ENCODE results near the gene NCAPD2.

Gene NCAPD2

DNA sequence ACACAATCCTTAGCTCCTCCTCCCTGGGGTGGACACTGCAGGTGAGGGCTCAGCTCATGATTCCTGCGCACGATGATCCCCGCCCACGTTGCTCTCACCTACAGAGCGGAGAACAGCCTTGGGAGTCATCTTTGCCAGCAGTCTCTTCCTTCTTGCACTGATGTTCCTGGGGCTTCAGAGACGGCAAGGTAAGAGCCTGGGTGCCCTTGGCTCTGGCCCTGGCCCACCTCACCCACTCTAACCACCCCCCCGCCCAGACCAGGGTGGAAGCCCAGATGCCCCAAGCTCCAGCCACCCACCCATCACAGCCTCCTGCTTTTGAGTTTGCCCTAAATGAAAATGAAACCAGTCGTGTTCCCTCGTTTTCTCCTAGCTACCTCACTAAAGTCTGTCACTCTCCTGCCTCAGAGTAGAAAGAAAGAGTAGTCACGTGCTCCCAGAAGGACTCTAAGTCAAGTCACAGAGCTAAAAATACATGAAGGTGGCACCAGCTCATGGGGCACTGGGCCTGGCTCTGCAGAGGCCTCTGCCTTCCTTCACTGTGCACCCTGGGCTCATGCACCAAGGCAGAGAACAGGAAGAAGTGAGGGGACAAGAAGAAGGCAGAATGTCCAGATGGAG lies 33.0 kb upstream of the NCAPD2 start:
- no peak overlapping the region; the same call in 1 of the 2 replicates for H3K4me3 ChIP-seq (ENCODE audit: low read depth, low read length)
- DNase-seq (ENCODE audit: low read depth), result no peak
- no peak for TF ChIP-seq CTCF (IDR thresholded peaks at IDR 0.05; ENCODE audit: low read depth, low read length, missing control alignments)

GRCh38 chr12:6461401-6462233 lies 32.3 kb upstream of the NCAPD2 start:
- TF ChIP-seq CTCF (IDR thresholded peaks at IDR 0.05; ENCODE audit: low read depth, low read length, missing control alignments), result no peak
- peak; percentile 94 for DNase-seq (ENCODE audit: low read depth)
- H3K4me3 ChIP-seq (ENCODE audit: low read depth, low read length), result no peak overlapping the region; the same call in 1 of the 2 replicates

DNA sequence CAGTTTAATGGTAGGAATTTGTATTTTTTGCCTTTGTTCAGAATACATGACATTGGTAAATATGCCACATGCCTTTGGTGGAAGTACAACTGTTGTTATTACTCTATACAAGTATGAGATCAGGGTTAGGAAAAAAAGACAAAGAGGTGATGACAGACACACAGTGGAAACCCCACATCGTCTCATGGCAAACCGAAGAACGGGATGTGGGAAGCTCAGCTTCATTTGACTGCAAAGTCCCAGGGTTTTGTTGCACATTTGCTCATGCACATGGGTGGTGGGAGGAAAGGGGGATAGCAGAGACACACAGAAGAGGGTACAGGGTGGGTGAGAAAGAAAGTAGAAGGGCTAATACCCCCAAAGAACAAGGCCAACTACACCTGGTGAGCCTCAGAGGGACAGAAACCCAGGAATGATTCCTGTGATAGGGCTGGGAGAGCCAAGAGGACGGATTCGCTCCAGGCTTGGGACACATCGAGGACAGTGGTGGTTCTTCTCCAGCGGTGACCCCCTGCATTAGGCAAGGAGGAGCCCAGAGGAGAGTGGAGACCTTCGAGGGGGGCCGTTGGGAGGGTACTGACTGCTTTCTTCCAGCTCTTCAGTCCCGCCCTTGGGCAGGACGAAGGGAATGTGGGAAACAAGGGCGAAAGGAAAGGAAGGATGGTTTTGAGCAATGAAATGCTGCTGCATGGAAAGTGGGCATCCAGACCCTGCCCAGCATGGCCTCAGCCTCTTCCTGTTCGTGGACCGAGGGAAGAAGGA lies 31.5 kb upstream of the NCAPD2 start:
- no peak overlapping the region for H3K4me3 ChIP-seq (ENCODE audit: low read depth, low read length)
- DNase-seq (ENCODE audit: low read depth), result no peak
- TF ChIP-seq CTCF (IDR thresholded peaks at IDR 0.05; ENCODE audit: low read depth, low read length, missing control alignments), result no peak

DNA sequence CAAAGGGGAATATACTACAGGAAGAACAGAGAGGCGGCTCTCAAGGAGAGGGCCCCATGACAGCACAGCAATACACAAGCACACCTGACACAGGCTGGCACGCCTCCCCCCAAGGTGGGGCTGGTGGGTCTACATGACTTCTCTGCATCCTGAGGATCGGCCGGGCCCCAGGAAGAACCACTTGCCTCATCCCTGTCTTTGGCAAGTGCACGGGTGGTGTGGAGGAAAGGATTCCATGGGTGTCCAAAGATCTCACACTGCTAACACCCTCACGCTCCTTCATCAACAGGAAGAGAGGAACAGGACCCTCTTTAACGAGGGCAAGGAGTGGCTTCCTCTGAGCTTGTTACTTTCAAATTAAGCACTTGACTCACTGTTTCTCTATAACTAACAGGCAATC lies 30.7 kb upstream of the NCAPD2 start:
- no peak for DNase-seq (ENCODE audit: low read depth)
- H3K4me3 ChIP-seq (ENCODE audit: low read depth, low read length), result no peak overlapping the region
- no peak for TF ChIP-seq CTCF (IDR thresholded peaks at IDR 0.05; ENCODE audit: low read depth, low read length, missing control alignments)

DNA sequence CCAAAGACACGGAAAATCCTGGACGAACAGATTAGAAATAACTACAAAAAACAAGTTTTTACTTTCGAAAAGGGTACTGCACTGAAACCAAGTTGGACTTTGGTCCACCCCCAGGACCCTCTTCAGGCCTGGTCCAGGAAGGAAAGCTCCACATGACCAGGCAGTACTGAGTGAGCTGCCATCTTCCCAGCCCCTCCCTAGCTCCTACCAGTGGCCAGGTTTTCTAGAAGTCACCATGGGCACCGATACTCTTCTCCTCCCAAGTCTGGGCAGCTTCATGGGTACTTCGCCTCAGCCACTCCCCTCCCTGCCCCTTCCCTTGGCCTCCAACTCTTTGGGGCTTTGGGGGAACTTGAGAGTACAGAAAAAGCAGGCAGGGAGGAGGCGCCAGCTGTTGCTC lies 30.0 kb upstream of the NCAPD2 start:
- DNase-seq (ENCODE audit: low read depth), result no peak
- no peak for TF ChIP-seq CTCF (IDR thresholded peaks at IDR 0.05; ENCODE audit: low read depth, low read length, missing control alignments)
- no peak overlapping the region for H3K4me3 ChIP-seq (ENCODE audit: low read depth, low read length)

DNA sequence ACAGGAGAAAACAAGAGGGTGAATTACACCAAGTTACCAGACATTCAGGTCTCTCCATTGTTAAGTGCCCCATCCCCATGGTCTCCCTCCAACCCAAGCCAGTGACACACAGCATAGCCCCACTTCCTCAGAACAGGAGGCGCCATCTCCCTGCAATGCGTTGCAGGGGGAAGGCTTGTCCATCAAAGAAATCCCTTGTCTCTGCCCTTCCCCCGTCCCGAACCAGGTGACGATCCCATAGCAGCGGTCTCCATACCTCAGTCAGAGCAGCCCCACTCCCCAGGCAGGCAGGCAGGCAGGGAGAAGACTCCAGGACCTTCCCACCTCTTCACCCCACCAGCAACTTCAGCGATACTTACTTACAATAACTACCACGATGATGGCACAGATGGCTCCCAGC lies 29.4 kb upstream of the NCAPD2 start:
- DNase-seq (ENCODE audit: low read depth), result no peak
- no peak overlapping the region for H3K4me3 ChIP-seq (ENCODE audit: low read depth, low read length)
- TF ChIP-seq CTCF (IDR thresholded peaks at IDR 0.05; ENCODE audit: low read depth, low read length, missing control alignments), result no peak

Data from GM12864 (cell line).